A549 (cell line): Measurements from ENCODE around the gene BMPER.

Experiments used
- EP300 ChIP-seq, 2 experiments: fragments of >200 bp; sonication (Bioruptor Twin); formaldehyde crosslinking; IDR thresholded peaks; 2 replicates in 1 of 2; 3 replicates in 1 of 2; pipeline ENCODE4 v1.6.1; 2016 to 2017
- HDAC2 ChIP-seq: fragments of 200-600 bp; sonication (generic); IDR thresholded peaks from 2 replicates; pipeline ENCODE4 v1.6.1; 2016
- HOXA7 ChIP-seq: fragments of 250-450 bp; sonication (Bioruptor Pico); IDR thresholded peaks from 2 replicates; pipeline ENCODE4 v1.5.0; 2020; ENCODE audit warnings: mild to moderate bottlenecking, moderate library complexity
- JUN ChIP-seq, 2 experiments: fragments of >200 bp; sonication (Bioruptor Twin); formaldehyde crosslinking; IDR thresholded peaks; 2 replicates in 1 of 2; 3 replicates in 1 of 2; pipeline ENCODE4 v1.6.1; 2016 to 2017
- MAX ChIP-seq: IDR thresholded peaks from 2 replicates; pipeline ENCODE4 v1.6.1; 2012
- MYC ChIP-seq: IDR thresholded peaks from 2 replicates; pipeline ENCODE4 v1.6.1; 2012; ENCODE audit warnings: mild to moderate bottlenecking, inconsistent platforms, low read length, improper control_type of control experiment, borderline replicate concordance
- PHF8 ChIP-seq: fragments of 200-600 bp; sonication (generic); IDR thresholded peaks from 2 replicates; pipeline ENCODE4 v1.6.1; 2016; ENCODE audit warnings: low read depth, mild to moderate bottlenecking, antibody characterized with exemption, moderate library complexity, borderline replicate concordance
- POLR2A ChIP-seq: IDR thresholded peaks from 2 replicates; pipeline ENCODE4 v1.6.1; 2012; ENCODE audit warnings: mild to moderate bottlenecking, low read length
- RAD21 ChIP-seq, 2 experiments: fragments of >200 bp in 1 of 2; sonication (Bioruptor Twin) in 1 of 2; formaldehyde crosslinking in 1 of 2; IDR thresholded peaks in 1 of 2; conservative IDR thresholded peaks in 1 of 2; 2 replicates in 1 of 2; 3 replicates in 1 of 2; pipeline ENCODE4 v1.6.1; 2012 to 2018; ENCODE audit warnings: inconsistent platforms in 1 of 2
- SREBF2 ChIP-seq: fragments of 450-650 bp; IDR thresholded peaks from 2 replicates; pipeline ENCODE4 v1.6.1; 2014; ENCODE audit warnings: mild to moderate bottlenecking, moderate library complexity
- ZFP36 ChIP-seq: fragments of 450-650 bp; IDR thresholded peaks from 2 replicates; pipeline ENCODE4 v1.6.1; 2014; ENCODE audit warnings: borderline replicate concordance; ENCODE audit not compliant: partially characterized antibody
- TF ChIP-seq, protein P1 (sequence below): fragments of >200 bp; sonication (Bioruptor Twin); formaldehyde crosslinking; IDR thresholded peaks from 3 replicates; pipeline ENCODE4 v1.5.1; 2016

DNA sequence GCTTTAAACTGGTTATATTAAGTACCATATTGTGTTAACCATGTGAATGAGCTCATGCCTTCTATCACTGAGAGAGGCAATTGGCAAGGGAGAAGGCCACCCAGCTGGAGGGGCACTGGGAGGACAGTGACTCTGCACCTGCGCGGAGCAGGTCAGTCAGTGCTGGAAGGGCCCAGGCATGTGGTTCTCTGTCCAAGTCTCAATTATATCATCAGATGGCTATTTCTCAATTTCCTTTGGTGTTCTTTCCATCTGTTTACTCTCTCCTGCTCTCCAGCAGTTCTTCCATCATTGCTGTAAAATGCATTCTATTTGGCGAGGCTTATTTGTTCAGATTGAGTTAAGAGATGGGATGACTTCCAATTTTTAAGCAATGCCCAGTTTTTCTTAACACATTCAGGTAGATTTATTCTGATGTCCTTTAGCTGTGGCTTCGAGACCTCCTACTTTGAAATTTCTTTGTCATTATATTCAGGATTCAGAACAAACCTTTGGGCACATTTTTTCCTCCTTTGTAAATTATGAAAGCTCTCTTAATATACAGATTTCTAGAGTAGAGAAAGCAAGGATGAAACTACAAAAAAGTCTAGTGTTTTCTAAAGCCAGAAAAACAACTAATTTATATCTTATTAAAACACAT lies 159.3 kb downstream of the BMPER start:
- TF ChIP-seq EP300 (IDR thresholded peaks at IDR 0.05) = peak; percentile 99; a peak in 4 of 5 replicates
- no peak for TF ChIP-seq POLR2A
- TF ChIP-seq, protein P1, sequence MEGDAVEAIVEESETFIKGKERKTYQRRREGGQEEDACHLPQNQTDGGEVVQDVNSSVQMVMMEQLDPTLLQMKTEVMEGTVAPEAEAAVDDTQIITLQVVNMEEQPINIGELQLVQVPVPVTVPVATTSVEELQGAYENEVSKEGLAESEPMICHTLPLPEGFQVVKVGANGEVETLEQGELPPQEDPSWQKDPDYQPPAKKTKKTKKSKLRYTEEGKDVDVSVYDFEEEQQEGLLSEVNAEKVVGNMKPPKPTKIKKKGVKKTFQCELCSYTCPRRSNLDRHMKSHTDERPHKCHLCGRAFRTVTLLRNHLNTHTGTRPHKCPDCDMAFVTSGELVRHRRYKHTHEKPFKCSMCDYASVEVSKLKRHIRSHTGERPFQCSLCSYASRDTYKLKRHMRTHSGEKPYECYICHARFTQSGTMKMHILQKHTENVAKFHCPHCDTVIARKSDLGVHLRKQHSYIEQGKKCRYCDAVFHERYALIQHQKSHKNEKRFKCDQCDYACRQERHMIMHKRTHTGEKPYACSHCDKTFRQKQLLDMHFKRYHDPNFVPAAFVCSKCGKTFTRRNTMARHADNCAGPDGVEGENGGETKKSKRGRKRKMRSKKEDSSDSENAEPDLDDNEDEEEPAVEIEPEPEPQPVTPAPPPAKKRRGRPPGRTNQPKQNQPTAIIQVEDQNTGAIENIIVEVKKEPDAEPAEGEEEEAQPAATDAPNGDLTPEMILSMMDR = no peak
- no peak for TF ChIP-seq PHF8
- no peak for TF ChIP-seq HOXA7 (CRISPR knock-in tag)
- peak; percentile 20 to 67; a peak in 4 of 5 replicates for TF ChIP-seq RAD21 (conservative IDR thresholded peaks at IDR 0.05 in 1 of 2, IDR thresholded peaks at IDR 0.05 in 1 of 2)
- no peak for TF ChIP-seq MYC
- no peak for TF ChIP-seq HDAC2
- no peak for TF ChIP-seq ZFP36
- peak; percentile 99 for TF ChIP-seq JUN (IDR thresholded peaks at IDR 0.05)
- peak; percentile 65 for TF ChIP-seq MAX
- no peak for TF ChIP-seq SREBF2
